Osteocyte (in vitro differentiated cells): Measurements from ENCODE around the gene ZNF511. TPM values are rescaled to one million over a fixed set of nuclear protein-coding genes. Genes with fewer than 3 reads are reported as not detected.

Source experiments
- DNase-seq: peaks from one replicate; pipeline ENCODE4 v3.0.0; 2021; ENCODE audit warnings: mixed read lengths; ENCODE audit not compliant: unreplicated experiment; ENCODE audit errors: extremely low spot score
- H3K27ac Mint-ChIP-seq: one replicate; pipeline ENCODE4 v1.8.0; 2021; ENCODE audit warnings: mild to moderate bottlenecking, mixed read lengths; ENCODE audit not compliant: unreplicated experiment
- H3K27me3 Mint-ChIP-seq: one replicate; pipeline ENCODE4 v1.8.0; 2021; ENCODE audit warnings: mixed read lengths; ENCODE audit not compliant: unreplicated experiment
- H3K36me3 Mint-ChIP-seq: one replicate; pipeline ENCODE4 v1.8.0; 2021; ENCODE audit warnings: mixed read lengths; ENCODE audit not compliant: unreplicated experiment
- H3K4me1 Mint-ChIP-seq: one replicate; pipeline ENCODE4 v1.8.0; 2021; ENCODE audit warnings: mixed read lengths; ENCODE audit not compliant: unreplicated experiment
- H3K4me3 Mint-ChIP-seq: one replicate; pipeline ENCODE4 v1.8.0; 2021; ENCODE audit warnings: mild to moderate bottlenecking, moderate library complexity, mixed read lengths; ENCODE audit not compliant: unreplicated experiment
- H3K9me3 Mint-ChIP-seq: one replicate; pipeline ENCODE4 v1.8.0; 2021; ENCODE audit warnings: mixed read lengths; ENCODE audit not compliant: unreplicated experiment
- CTCF ChIP-seq: fragments of 200-600 bp; sonication (generic); IDR thresholded peaks from 2 replicates; pipeline ENCODE4 v1.5.0; 2021; ENCODE audit warnings: antibody characterized with exemption, mild to moderate bottlenecking, moderate library complexity
- total RNA-seq: library from RNA; stranded (reverse); gene quantifications from 2 replicates; pipeline ENCODE4 v1.2.1, GENCODE V29; 2021

ZNF511 gene
- total RNA-seq, 1 donor from 2014 or later: 39.1 TPM

- H3K4me1 Mint-ChIP-seq: peaks cover 17% of the 10 kb centered on the region
- H3K27me3 Mint-ChIP-seq: no peaks in the 10 kb centered on the region
- no peak for TF ChIP-seq CTCF
- no peak overlapping the region for H3K27ac Mint-ChIP-seq
- H3K4me3 Mint-ChIP-seq: no peak overlapping the region
- no peaks in the 10 kb centered on the region for H3K9me3 Mint-ChIP-seq
- no peak for DNase-seq
- no peaks in the 10 kb centered on the region for H3K36me3 Mint-ChIP-seq
Measured at GRCh38 chr10:133274751-133275683, 33.7 kb upstream of the ZNF511 start.

GRCh38 chr10:133275684-133276092 lies 33.0 kb upstream of the ZNF511 start:
- Mint-ChIP-seq H3K9me3 (no peaks in the 10 kb centered on the region), H3K36me3 (no peaks in the 10 kb centered on the region), H3K27me3 (no peaks in the 10 kb centered on the region), H3K27ac (no peak overlapping the region), H3K4me1 (peaks cover 17% of the 10 kb centered on the region), H3K4me3 (no peak overlapping the region)
- no peak for TF ChIP-seq CTCF
- DNase-seq: no peak

GRCh38 chr10:133276100-133276434 lies 32.6 kb upstream of the ZNF511 start:
- H3K27ac Mint-ChIP-seq: no peak overlapping the region
- no peaks in the 10 kb centered on the region for H3K36me3 Mint-ChIP-seq
- DNase-seq: no peak
- no peak overlapping the region for H3K4me3 Mint-ChIP-seq
- H3K27me3 Mint-ChIP-seq: no peaks in the 10 kb centered on the region
- H3K9me3 Mint-ChIP-seq: no peaks in the 10 kb centered on the region
- TF ChIP-seq CTCF: no peak
- peaks cover 17% of the 10 kb centered on the region for H3K4me1 Mint-ChIP-seq

GRCh38 chr10:133276435-133277201 lies 32.1 kb upstream of the ZNF511 start, which contains the start of gene ADAM8:
TSS of gene ADAM8 (minus strand) at chr10:133276868. CDS start at chr10:133276817, 51 bp downstream.
- Mint-ChIP-seq H3K27ac (no peak within 1 kb of the TSS), H3K4me1 (peaks cover 17% of the 10 kb centered on the region), H3K4me3 (no peak within 1 kb of the TSS), H3K36me3 (peaks cover under 1% of the 10 kb centered on the region), H3K27me3 (no peaks in the 10 kb centered on the region), H3K9me3 (no peaks in the 10 kb centered on the region)
- no peak for DNase-seq
- TF ChIP-seq CTCF: no peak
